Measurements from ENCODE around the gene ZNF281.
"Not testable (repeated sequence)": the region's sequence is repeated elsewhere in the genome, so short reads cannot be mapped to it uniquely, and the experiment has no call there.

The ZNF281 gene

DNA sequence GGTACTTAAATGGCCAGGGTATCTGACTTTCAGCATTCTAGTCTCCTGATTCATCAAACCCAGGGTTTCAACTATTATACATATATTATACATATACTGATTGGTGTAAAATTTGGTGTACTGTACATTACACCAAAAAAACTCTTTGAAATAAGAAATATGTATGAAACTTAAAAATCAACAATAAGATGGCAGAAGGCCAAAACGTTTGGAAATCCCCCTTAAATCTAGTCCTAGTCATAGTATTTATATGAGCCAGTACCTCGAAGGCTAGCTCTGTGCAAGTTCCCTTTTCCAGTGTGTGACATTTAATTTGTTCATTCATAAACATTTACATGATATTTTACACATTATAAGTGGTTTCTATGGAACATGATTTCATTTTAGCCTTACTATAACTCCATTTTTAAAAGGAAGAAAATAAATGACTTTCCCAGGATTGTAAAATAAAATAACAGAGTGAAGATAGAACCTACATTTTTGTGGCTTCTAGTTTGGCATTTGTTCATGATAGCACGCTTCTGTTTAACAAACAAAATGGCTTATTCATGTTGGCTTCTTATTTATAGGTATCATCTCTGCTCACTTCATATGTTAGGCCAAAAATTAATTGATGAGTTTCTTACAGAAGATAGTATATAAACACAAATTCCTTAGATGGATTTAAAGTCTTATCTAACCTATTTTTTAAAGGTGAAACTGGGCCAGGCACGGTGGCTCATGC is 18.8 kb upstream of the ZNF281 start:
- DNase-seq: no peak

DNA sequence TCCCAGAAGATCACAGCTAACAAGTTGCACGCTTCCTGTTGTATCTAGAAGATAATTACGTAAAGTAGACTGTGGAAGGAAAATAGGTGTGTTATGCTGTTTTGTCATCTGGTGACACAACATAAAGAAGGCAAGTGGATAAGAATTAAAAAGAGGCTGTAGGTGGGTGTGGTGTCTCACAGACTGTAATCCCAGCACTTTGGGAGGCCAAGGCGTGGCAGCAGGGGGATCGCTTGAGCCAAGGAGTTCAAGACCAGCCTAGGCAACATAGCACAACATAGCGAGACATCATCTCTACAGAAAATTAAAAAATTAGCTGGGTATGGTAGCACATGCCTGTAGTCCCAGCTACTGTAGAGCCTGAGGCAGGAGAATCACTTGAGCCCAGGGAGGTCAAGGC is 17.9 kb upstream of the ZNF281 start:
- no peak for DNase-seq

DNA sequence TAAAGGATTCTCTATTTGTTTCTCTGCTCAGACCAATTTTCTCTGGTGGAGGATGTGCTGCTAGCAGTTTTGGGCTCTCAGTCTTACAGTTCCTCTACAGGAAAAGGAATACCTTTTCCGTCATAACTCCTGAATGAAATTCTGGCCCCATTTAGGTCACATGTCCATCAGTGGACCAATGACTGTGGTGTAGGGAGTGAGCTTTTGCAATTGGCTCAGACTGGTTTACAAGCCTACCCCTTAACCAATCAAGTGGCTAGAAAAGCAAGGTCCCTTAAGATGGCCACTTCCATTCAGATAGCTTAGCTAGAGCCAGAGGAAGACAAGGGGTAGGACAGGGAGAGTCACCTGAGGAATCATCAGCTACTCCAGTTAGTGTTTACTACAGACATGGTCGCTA is 16.4 kb upstream of the ZNF281 start:
- no peak for DNase-seq

DNA sequence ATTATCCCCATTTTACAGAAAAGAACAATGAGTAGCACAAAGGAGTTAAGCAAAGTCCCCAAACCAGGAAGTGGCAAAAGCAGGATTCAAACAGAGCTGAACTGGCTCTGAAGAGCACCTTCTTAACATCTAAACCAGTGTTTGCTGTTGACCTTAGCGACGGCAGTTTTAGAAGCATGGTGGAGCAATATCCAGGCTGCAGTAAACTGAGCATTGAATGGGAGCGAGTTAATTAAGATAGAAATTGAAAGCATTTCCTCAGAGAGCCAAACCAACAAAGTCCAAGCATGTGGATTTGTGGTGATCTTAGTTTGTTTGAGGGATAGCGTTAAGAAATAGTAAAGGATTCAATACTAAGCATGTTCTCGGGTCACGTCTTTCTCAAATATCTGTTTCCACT is 13.4 kb upstream of the ZNF281 start:
- DNase-seq: no peak

DNA sequence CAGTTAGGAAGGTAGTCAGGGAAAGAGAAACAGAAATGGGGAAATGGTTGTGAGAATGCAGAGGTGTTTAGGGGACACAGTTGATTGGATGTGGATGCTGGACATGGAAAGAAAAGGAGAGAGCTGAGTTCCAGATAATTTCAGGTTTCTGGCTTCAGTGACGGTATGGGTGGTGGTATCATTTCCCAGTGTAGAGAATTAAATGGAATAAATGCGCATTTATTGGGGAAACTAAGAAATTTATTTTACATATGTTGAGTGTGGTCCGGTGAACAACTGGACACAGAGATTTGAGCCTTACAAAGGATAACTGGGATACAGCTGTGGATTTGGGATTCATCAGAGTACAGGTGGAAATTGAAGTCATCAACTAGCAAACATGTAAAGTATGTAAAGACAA is 12.4 kb upstream of the ZNF281 start:
- DNase-seq: no peak

DNA sequence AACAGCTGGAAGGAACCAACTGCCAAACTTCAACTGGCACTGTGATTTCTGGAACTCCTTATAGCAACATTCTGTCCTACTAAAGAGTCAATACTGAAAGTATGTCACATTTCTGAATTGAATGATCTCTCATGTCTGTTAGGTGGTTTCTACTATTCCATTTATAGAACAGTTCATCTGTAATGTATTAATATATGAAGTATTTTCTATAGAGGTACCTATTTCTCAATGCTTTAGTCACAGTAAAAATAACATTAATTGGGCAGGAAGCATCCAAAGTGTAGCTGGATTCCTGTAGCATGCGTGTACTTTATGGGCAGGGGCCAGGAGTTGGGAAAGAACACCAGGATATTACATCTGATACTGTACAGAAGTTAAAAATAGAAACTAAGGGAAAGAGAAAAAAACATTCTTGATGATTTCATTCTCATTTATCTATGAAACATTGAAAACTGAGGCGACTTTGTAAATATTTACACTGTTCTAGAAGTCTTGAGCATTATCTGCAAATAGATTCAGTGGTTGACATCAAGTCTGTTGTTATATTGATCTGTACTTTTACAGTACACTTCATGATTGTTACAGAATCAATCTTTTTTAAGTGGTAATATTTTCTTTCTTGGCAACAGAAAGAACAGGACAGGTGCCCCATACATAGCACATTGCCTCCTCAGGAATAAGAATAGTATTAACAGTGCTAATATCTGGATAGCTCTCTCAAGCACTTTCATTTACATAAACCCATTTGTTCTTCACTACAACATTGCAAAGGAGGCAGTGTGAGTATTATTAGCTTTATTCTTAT is 6.2 kb upstream of the ZNF281 start:
- peak; percentile 23 for DNase-seq

DNA sequence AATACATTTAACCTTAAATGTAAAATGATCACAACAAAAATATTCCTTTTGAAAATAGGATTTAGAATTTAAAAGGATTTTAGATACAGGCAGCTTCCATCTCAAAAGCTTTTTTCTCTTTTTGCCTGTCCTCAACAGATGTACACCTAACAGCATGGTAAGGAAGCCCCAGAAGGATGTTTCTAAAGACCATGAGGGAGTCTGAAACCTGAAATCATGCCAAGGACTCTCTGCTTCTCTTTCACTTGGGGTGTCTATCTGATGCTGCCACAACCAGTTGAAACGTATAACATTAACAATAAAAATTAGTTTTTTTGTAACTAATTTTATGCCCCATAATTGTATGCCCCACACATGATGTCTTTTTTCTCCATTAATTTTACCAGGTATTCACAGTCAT is 5.4 kb upstream of the ZNF281 start:
- no peak for DNase-seq

DNA sequence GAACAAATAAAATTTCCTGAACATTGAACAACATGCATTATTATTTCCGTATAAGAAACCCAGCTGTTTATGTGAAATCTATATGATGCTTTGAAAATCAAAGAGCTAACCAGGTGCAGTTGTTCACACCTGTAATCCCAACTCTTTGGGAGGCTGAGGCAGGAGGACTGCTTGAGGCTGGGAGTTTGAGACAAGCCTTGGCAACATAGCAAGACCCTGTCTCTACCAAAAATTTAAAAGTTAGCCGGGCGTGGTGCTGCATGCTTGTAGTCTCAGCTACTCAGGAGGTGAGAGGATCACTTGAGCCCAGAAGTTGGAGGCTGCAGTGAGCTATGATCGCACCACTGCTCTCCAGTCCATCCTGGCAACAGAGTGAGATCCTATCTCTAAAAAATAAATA is 4.8 kb upstream of the ZNF281 start:
- no peak for DNase-seq

DNA sequence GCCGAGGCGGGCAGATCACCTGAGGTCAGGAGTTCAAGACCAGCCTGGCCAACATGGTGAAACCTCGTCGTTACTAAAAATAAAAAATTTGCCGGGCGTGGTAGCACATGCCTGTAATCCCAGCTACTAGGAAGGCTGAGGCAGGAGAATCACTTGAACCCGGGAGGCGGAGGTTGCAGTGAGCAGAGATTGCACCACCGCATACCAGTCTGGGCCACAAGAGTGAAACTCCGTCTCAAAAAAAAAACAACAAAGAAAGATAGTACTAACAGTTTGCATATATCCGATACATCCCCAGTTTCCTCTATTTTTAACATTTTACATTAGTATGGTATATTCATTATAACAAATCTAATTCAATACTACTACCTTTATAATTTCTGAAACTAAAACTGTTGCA is 3.9 kb upstream of the ZNF281 start:
- not testable (repeated sequence) for DNase-seq

DNA sequence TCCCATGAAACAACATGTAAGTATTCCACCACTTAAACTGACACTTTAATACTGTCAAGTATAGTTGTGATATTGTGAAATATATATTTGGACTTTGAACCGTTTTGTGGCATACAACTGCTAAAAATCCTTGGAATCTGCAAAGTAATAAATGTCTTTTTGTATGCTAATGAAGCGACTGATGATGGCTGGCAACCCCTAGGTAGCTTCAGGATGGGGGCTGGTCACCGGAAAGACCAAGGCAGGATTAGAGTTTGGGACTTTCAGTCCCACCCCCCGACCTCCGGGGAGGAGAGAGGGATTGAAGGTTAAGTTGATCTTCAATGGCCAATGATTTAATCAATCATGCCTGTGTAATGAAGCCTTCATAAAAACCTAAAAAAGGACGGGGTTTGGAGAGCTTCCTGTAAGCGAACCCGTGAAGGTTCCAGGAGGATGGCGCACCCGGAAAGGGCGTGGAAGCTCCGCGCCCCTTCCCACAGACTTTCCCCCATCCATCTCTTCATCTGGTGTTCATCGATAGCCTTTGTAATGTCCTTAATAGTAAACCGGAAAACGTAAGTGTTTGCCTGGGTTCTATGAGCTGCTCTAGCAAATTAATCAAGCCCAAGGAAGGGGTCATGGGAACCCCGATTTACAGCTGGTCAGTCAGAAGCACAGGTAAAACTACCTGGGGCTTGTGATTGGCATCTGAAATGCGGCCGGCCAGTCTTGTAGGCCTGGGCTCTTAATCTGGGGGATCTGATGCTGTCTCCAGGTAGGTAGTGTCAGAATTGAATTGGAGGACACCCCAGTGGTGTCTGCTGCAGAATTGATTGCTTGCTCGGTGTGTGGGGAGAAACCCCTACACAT is 1.8 kb upstream of the ZNF281 start:
- DNase-seq: no peak

DNA sequence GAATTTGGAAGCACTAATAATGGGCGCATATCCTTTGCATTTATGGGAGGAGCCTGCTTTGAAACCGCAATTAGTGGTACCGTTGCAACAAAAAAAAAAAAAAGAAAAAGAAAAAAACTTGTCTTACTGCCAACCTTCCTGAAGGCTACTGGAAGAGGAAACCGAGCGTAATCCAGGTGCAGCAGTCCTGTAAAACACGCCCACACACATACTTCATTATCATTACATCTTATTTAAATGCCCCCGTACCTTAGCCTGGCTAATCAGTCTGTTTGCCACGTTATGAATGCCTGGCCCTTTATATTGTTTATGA is 686 bp upstream of the ZNF281 start:
- DNase-seq: no peak

DNA sequence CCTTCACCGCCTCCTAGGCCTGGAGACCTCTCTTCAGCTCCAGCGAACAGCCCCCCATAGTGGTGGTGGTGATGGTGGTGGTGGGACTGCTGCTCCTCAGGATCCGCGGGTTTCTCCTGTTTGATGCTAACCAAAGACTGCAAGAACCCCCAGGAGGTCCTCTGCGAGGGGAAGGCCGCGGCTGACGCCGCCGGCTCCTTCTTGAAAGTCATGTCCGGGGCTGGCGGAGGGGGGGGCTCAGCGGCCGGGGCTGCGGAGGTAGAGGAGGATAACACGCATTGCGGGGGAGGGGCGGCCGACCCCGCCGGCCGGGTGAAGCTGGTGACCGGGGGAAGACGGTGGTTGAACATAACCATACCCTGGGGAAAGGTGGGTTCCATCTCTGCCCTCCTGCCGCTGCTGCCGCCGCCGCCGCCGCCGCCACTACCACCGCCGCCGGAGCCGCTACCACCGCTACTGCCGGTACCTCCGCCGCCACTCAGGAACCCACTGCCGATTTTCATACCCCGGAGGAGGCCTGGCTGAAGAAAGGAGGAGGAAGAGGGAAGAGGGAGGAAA is 554 bp downstream of the ZNF281 start:
- DNase-seq: peak; percentile 23

DNA sequence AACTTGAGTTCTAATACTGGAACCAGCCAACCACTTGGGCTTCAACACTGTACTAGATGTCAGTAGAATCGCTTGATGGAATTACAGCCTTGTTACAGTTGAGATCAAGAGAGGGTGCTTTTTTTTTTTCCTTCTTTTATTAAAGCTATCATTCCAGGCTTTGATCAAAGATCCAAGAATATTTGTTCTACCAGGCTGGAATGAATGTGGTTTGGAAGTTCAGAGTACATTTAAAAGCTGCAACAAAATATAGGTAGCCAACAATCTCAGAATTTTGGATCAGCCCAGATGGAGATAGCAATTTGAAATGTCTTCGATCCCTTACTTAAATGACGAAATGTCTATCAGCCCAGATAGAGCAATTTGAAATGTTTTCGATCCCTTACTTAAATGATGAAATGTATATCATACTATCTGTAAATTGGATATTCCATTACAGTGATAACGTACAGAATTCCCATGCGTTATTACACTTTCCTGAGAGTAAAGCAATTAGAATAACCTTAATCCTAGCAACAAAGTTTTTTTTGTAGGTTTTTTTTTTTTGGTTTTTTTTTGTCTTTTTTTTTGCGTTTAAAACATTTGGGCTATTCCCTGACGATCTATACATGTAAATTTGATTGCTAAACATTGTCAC is 3.6 kb downstream of the ZNF281 start:
- DNase-seq: no peak

DNA sequence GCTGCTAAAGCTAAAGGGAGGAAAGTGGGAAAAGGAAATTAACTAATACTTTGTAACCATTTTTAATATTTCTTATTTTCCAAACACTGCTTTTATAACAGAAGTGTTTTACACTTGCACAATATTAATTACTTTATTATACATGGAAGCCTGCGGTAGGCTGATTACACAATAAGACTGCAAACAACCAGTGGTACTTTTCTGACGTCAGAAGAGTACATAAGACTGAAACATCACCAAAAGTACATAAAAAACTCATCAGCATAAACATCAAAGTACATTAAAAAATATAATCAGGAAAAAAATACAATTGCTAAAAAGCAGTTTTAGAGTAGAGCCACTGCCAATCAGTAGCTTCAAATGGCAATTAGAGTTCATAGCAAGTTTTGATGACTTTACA is 4.6 kb downstream of the ZNF281 start:
- no peak for DNase-seq

DNA sequence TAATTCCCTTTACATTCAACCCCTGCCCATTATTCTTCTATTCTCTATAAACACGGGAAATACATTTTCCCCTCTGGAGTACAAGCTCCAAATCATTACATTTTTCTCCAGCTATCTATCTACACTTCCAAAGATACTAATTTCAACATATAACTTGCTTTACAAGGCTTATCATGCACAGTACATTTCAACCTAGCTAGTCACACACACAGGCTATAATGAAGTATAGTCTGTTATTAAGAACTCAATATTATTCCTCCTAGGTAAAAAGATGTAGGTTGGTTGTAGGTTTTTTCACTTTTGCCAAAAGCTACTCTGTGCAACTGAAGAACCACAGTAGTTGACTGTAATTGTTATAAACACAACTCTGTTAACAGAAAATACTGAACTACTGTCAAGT is 8.1 kb downstream of the ZNF281 start:
- DNase-seq: no peak

DNA sequence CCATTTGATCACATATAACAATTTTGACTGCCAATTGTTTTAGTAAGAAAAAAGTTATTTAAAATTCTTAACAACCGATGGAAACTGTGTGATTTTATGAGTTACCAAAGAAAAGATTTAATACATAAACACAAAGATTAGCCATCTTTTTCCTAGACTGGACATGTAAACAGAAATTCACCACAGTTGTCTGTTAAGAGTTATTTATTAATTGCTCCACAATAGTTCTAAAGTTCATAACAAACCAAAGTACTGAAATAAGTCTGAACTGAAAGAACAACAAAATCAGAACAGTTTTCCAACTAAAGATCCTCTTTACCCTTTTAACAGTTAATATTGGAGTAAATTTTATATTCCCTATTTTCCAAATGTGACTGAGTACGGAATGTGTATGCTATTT is 8.6 kb downstream of the ZNF281 start:
- no peak for DNase-seq

DNA sequence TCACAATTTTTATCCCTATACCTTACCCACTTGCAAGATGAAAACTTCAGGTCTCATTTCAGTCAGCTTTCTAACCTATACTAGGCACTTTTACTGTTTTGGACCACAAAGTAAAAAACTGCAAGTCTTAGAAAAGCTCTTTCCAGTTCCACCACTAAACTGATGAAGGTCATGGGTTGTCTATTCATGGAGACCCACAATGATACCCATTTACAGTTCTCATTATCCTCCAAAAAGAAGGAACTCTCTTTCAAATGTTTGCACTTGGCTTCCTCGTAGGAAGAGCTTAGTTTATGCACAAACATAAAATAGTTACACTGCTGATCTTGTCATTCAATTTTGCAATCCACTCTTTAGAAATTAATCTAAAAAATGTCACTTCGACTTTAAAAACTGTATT is 9.3 kb downstream of the ZNF281 start:
- DNase-seq: no peak

DNA sequence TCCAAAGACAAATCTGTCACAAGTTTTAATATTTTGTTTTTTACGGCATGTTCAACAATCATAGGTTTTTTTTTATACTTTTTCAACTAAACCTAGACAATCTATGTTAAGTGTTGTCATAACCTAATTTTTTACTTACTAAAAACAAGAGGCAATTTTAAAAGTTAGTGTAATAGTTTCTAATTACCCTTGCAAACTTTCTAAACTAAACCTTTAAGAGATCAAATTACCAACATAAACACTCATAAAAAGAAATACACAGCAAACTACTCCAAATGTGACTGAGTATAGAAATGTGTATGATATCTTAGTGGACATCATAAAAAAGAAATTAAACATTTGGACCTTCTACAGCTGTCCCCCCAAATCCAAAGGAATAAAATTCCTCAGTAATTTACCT is 10.0 kb downstream of the ZNF281 start:
- DNase-seq: no peak

DNA sequence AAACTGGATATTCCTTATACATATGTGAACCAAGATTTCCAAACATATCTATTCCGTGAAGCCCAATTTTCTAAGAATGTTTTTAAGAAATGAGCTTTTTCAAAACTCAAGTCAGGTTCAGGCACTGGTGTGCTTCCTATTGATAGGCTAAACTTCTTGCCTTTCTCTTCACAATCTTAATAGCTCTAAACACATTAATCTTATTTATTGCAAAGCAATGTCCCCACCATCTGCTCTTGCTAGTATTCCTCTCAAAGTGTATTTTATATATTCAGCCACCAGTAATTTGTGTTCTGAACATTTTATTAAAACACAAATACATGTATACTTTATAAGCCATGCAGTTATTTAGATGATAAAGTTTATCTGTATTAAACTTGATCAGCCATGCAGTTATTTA is 11.5 kb downstream of the ZNF281 start:
- no peak for DNase-seq

DNA sequence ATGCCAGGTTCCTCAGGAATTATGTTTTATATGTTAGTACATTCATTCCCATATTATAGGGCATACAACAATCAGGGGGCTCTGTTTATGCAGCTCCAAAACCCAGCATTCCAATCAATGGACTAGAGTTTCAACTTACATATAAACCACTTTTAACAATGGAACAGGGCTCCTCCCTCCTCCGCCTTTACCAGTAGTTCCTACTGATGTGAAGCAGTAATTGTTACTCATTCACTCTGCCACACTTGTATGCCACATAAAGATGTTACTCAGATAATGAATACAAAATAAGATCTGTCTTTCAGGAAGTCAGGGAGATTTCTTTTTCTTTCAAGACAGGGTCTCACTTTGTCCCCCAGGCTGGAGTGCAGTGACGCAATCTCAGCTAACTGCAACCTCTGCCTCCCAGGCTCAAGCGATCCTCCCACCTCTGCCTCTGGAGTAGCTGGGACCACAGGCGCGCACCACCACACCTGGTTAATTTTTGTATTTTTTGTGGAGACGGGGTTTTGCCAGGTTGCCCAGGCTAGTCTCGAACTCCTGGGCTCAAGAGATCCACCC is 17.1 kb downstream of the ZNF281 start:
- no peak for DNase-seq

DNA sequence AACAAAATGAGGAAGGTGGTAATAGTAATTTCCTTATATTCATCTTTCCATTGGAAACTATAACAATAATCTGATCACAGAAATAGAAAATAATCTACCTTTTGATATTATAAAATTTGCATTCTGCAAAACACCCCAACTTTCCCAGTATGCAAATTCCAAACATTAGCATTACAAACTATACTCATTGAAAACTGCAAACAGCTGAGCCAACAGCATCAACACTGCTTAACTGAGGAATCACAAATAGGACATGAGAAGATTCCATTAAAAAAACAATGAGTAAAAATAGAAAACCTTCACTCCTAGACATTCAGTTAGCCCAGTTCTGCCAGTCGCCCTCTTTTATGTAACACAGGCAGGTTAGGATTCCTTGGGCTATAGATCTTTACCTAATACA is 18.1 kb downstream of the ZNF281 start:
- no peak for DNase-seq

DNA sequence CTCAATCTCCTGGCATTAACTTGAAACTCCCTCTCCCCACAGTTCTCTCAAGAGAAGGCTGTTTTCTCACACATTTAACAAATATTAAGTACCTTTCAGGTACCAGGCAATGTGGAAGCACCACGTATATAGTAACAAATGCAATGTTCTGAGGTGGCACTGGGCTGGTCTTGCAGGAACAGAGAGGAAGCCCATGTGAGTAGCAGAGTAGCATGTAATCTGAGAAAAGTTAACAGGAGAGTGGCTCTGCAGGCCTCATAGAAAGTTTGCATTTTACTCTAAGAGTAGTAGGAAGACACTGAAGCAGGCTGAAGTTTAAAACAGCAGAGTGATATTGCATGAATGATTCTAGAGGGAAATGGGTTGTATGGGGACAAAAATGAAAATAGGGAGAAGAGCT is 21.0 kb downstream of the ZNF281 start:
- DNase-seq: no peak

DNA sequence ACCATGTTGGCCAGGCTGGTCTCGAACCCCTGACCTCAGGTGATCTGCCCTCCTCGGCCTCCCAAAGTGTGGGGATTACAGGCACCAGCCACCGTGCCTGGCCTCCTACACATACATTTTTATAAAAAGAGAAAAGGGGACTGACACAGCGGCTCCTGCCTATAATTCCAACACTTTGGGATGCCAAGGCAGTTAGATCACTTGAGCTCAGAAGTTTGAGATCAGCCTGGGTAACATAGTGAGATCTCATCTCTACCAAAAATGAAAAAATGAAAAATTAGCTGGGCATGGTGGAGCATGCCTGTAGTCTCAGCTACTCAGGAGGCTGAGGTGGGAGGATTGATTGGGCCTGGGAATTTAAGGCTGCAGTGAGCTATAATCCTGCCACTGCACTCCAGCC is 23.4 kb downstream of the ZNF281 start:
- DNase-seq: no peak
